GM12878 (cell line): ENCODE results near the gene EFHD1. TPM values are rescaled to one million over a fixed set of nuclear protein-coding genes. Genes with fewer than 3 reads are reported as not detected.

Experiments
- ATAC-seq: fragments of 200-7000 bp; cut with Tn5 transposase; 3 replicates; pipeline ENCODE4 v1.9.1; 2020; ENCODE audit warnings: mild to moderate bottlenecking, moderate library complexity
- BruUV-seq: library from RNA; stranded (reverse); fragments of 400-500 nt; replicated peaks from 2 replicates; lab custom pipeline; 2021; lab: Mats Ljungman, UMichigan
- CTCF ChIA-PET: fragments of 300-600 bp; sonication (Branson Sonifier 250); formaldehyde crosslinking; extraction: SDS; loops from one replicate; lab custom pipeline; 2021; ENCODE audit warnings: inconsistent platforms; lab: Yijun Ruan, JAX
- POLR2A ChIA-PET: fragments of 350-600 bp; formaldehyde crosslinking; extraction: SDS; loops from one replicate; lab custom pipeline; 2021; ENCODE audit warnings: inconsistent platforms; lab: Charles Lee
- RAD21 ChIA-PET: fragments of 300-600 bp; sonication (Branson Sonifier 250); formaldehyde crosslinking; loops from one replicate; lab custom pipeline; 2023; ENCODE audit warnings: antibody characterized with exemption; ENCODE audit not compliant: unreplicated experiment; lab: Charles Lee
- SMC1A ChIA-PET: fragments of 300-600 bp; sonication (Branson Sonifier 250); formaldehyde crosslinking; loops from one replicate; lab custom pipeline; 2023; ENCODE audit not compliant: unreplicated experiment, uncharacterized antibody; lab: Charles Lee
- DNase-seq: peaks from one replicate; pipeline ENCODE4 v3.0.0-alpha.2; 2011; ENCODE audit warnings: low read depth, low spot score
- FAIRE-seq: peaks from 3 replicates; lab custom pipeline; 2011; peaks lifted over from hg19 to GRCh38; lab: Jason Lieb, UNC
- H2AFZ ChIP-seq: 2 replicates; pipeline ENCODE4 v1.6.0; 2011; ENCODE audit warnings: low read depth, low read length, control low read depth; ENCODE audit not compliant: control insufficient read depth
- H3K27ac ChIP-seq: 2 replicates; pipeline ENCODE4 v1.5.1; 2011; ENCODE audit warnings: control low read depth; ENCODE audit not compliant: control insufficient read depth, insufficient read depth
- H3K27me3 ChIP-seq, 2 experiments: replicated peaks in 1 of 2; 2 replicates each; pipeline versions ENCODE4 v1.6.0 to v1.6.1; 2011; ENCODE audit warnings: low read length in 1 of 2; ENCODE audit not compliant: control insufficient read depth in 2 of 2, insufficient read depth in 2 of 2
- H3K36me3 ChIP-seq, 2 experiments: 2 replicates each; pipeline ENCODE4 v1.5.1; 2011; ENCODE audit warnings: low read length in 1 of 2; ENCODE audit not compliant: control insufficient read depth in 2 of 2, insufficient read depth in 2 of 2
- H3K4me1 ChIP-seq: 2 replicates; pipeline ENCODE4 v1.6.1; 2011; ENCODE audit warnings: mild to moderate bottlenecking, low read length, moderate library complexity, mixed read lengths; ENCODE audit not compliant: control insufficient read depth, insufficient read depth
- H3K4me2 ChIP-seq: 2 replicates; pipeline ENCODE4 v1.6.0; 2011; ENCODE audit warnings: control low read depth; ENCODE audit not compliant: control insufficient read depth, insufficient read depth
- H3K4me3 ChIP-seq: fragments of 200-600 bp; sonication (generic); 2 replicates; pipeline ENCODE4 v1.5.1; 2016
- H3K79me2 ChIP-seq: 2 replicates; pipeline ENCODE4 v1.6.0; 2011; ENCODE audit warnings: low read length; ENCODE audit not compliant: control insufficient read depth, insufficient read depth
- H3K9ac ChIP-seq: 2 replicates; pipeline ENCODE4 v1.8.0; 2011; ENCODE audit warnings: low read length, control low read depth, mixed read lengths; ENCODE audit not compliant: control insufficient read depth, insufficient read depth
- H3K9me3 ChIP-seq: replicated peaks from 3 replicates; pipeline ENCODE4 v1.5.1; 2011; ENCODE audit warnings: mild to moderate bottlenecking, low read length; ENCODE audit not compliant: control insufficient read depth, insufficient read depth
- H4K20me1 ChIP-seq: 2 replicates; pipeline ENCODE4 v1.6.0; 2011; ENCODE audit not compliant: control insufficient read depth, insufficient read depth
- ATF3 ChIP-seq: IDR thresholded peaks from 2 replicates; pipeline ENCODE4 v1.6.1; 2011; ENCODE audit warnings: low read depth, mild to moderate bottlenecking, low read length, moderate library complexity, borderline replicate concordance; ENCODE audit errors: extremely low read depth
- BMI1 ChIP-seq: fragments of 450-650 bp; IDR thresholded peaks from 2 replicates; pipeline ENCODE4 v1.6.1; 2016; ENCODE audit warnings: mild to moderate bottlenecking, moderate library complexity, borderline replicate concordance
- CEBPZ ChIP-seq: fragments of 150-350 bp; IDR thresholded peaks from 2 replicates; pipeline ENCODE4 v1.6.1; 2016; ENCODE audit warnings: low read depth, low read length
- CTCF ChIP-seq, 3 experiments: IDR thresholded peaks in 2 of 3; conservative IDR thresholded peaks in 1 of 3; 2 replicates each; pipeline ENCODE4 v1.5.1; 2011; ENCODE audit warnings: low read depth in 3 of 3, low read length in 3 of 3, mild to moderate bottlenecking in 3 of 3, control low read depth in 2 of 3, moderate library complexity in 2 of 3, inconsistent platforms in 1 of 3, mixed read lengths in 1 of 3; ENCODE audit not compliant: control insufficient read depth in 2 of 3, insufficient read depth in 1 of 3; ENCODE audit errors: extremely low read depth in 1 of 3
- FOS ChIP-seq: IDR thresholded peaks from 3 replicates; pipeline ENCODE4 v1.6.1; 2011; ENCODE audit warnings: borderline replicate concordance; ENCODE audit not compliant: insufficient read length; ENCODE audit errors: extremely low read depth
- GABPA ChIP-seq: IDR thresholded peaks from 2 replicates; pipeline ENCODE4 v1.6.1; 2014; ENCODE audit warnings: antibody characterized with exemption, low read depth, mild to moderate bottlenecking, inconsistent platforms
- IKZF1 ChIP-seq: fragments of 450-650 bp; conservative IDR thresholded peaks from 2 replicates; pipeline ENCODE4 v1.6.1; 2017; ENCODE audit warnings: antibody characterized with exemption, mild to moderate bottlenecking
- JUNB ChIP-seq: IDR thresholded peaks from 2 replicates; pipeline ENCODE4 v1.6.1; 2016; ENCODE audit warnings: antibody characterized with exemption, mild to moderate bottlenecking
- NR2F1 ChIP-seq: fragments of 450-650 bp; conservative IDR thresholded peaks from 2 replicates; pipeline ENCODE4 v1.6.1; 2017; ENCODE audit warnings: mild to moderate bottlenecking
- RAD51 ChIP-seq: fragments of 450-650 bp; IDR thresholded peaks from 2 replicates; pipeline ENCODE4 v1.6.1; 2016; ENCODE audit warnings: moderate library complexity, mild to moderate bottlenecking, inconsistent platforms
- SREBF2 ChIP-seq: IDR thresholded peaks from 2 replicates; pipeline ENCODE4 v1.6.1; 2012; ENCODE audit warnings: mild to moderate bottlenecking, low read length
- TAF1 ChIP-seq: IDR thresholded peaks from 2 replicates; pipeline ENCODE4 v1.6.1; 2011; ENCODE audit warnings: mild to moderate bottlenecking, low read depth, low read length, borderline replicate concordance
- ZNF384 ChIP-seq: IDR thresholded peaks from 2 replicates; pipeline ENCODE4 v1.6.1; 2012; ENCODE audit warnings: low read depth, mild to moderate bottlenecking, low read length, improper control_type of control experiment, borderline replicate concordance
- WGBS: methylation state at CpG from one replicate; pipeline ENCODE4 v1.1.6; 2016; ENCODE audit warnings: low lambda C conversion rate; ENCODE audit not compliant: insufficient replicate concordance, insufficient coverage; ENCODE audit errors: missing lambda C conversion rate; 5-methylcytosine and 5-hydroxymethylcytosine counted together
- in situ Hi-C: fragments of 300-500 bp; cut with MboI; formaldehyde crosslinking; loops from 9 replicates; pipeline ENCODE4 v1.14.3; 2018; ENCODE audit warnings: mixed read lengths
- intact Hi-C: fragments of 100-400 bp; cut with micrococcal nuclease; formaldehyde crosslinking; loops from one replicate; pipeline ENCODE4 v1.14.2; 2022; ENCODE audit not compliant: unreplicated experiment
- polyA plus RNA-seq, 11 experiments: library from polyadenylated mRNA; depleted of rRNA in 4 of 11; unstranded in 6 of 11; stranded (reverse) in 5 of 11; fragments of >200 nt; fragmentation: Nextera tagmentation in 4 of 11; fragmentation: Illumina TruSeq in 1 of 11; extraction: Ambion mirVana in 4 of 11; extraction: Trizol in 1 of 11; gene quantifications; 1 replicate in 1 of 11; 2 replicates in 10 of 11; pipeline versions ENCODE4 v1.2.1 to v1.2.3, GENCODE V29; 2011 to 2016; ENCODE audit warnings: inconsistent platforms in 2 of 11, missing spikeins in 2 of 11, low read depth in 1 of 11
- total RNA-seq, 4 experiments: library from RNA; depleted of rRNA in 3 of 4; stranded (reverse); fragments of >200 nt in 3 of 4; fragmentation: Illumina TruSeq in 1 of 4; extraction: Trizol in 1 of 4; gene quantifications; 2 replicates each; pipeline versions ENCODE4 v1.2.1 to v1.2.3, GENCODE V29; 2013 to 2021

The EFHD1 gene
- total and polyA plus RNA-seq, 10 of the 15 experiments (the other 5 are each of a cell fraction or from before 2014, with no cell fraction given): 0.07 TPM; not detected in 9

- TF ChIP-seq ATF3 (no peak), TAF1 (no peak), NR2F1 (no peak), FOS (no peak), JUNB (no peak), RAD51 (no peak), CEBPZ (no peak), GABPA (no peak)
These were observed 40.5 kb upstream of the EFHD1 start (continued) for GRCh38 chr2:232592772-232593395.

GRCh38 chr2:232593982-232594381 lies 39.4 kb upstream of the EFHD1 start:
- no peaks in the 10 kb centered on the region for H4K20me1 ChIP-seq
- DNase-seq (no peak), FAIRE-seq (no peak), ATAC-seq (no peak)
- no peaks in the 10 kb centered on the region for H3K4me1 ChIP-seq
- WGBS: 42% methylated on average over 7 of the region's 7 CpGs
- intact Hi-C loops: no loop called here
- no peaks in the 10 kb centered on the region for H3K9me3 ChIP-seq
- CTCF ChIA-PET: no interaction called here
- H3K27me3 ChIP-seq: no peaks in the 10 kb centered on the region
- H3K36me3 ChIP-seq: no peaks in the 10 kb centered on the region
- H3K27ac ChIP-seq: no peak overlapping the region
- POLR2A ChIA-PET: interaction anchor here (0.8 kb wide), 1 partner anchor 643 kb away, joined by 5 read pairs; no protein-coding TSS in a partner anchor
- no peaks in the 10 kb centered on the region for H3K79me2 ChIP-seq
- RAD21 ChIA-PET: no interaction called here
- H2AFZ ChIP-seq: no peak overlapping the region
- H3K4me2 ChIP-seq: no peak overlapping the region
- SMC1A ChIA-PET: no interaction called here
- no peak overlapping the region for H3K4me3 ChIP-seq
- TF ChIP-seq CTCF (IDR thresholded peaks at IDR 0.05 in 2 of 3, conservative IDR thresholded peaks at IDR 0.05 in 1 of 3; ENCODE audit: control insufficient read depth in 2 of 3, extremely low read depth in 1 of 3, insufficient read depth in 1 of 3, low read depth in 3 of 3, low read length in 3 of 3) (no peak), ZNF384 (no peak), SREBF2 (no peak), BMI1 (no peak), IKZF1 (no peak)
- TF ChIP-seq, all 136 proteins: peak for 0
- BruUV-seq: no TSS peak
- no peak overlapping the region for H3K9ac ChIP-seq
- in situ Hi-C loops: no loop called here
